ENCODE results near the gene COMMD3.

The COMMD3 gene

GRCh38 chr10:22366771-22367170 is 50.6 kb downstream of the COMMD3 start:
- no peak for DNase-seq (ENCODE audit: low read depth, low spot score)

DNA sequence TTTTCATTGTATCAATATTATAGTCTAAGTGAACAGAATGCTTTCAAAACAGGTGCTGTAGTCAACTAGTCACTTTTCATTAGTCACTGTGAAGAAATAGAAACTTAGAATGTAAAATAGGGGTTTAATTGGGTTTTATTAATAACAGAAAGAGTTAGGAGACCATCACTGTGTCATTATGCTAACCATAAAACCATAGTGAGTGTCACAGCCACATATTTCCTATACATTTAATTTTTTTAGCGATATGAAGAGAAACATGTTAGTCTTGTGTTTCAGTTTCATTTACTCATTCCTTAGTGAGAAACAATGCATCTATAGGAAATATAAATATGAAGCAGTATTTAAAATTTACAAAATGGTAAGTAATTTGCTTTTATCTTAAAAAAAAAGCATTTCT is 51.3 kb downstream of the COMMD3 start:
- no peak for DNase-seq (ENCODE audit: low read depth, low spot score)

DNA sequence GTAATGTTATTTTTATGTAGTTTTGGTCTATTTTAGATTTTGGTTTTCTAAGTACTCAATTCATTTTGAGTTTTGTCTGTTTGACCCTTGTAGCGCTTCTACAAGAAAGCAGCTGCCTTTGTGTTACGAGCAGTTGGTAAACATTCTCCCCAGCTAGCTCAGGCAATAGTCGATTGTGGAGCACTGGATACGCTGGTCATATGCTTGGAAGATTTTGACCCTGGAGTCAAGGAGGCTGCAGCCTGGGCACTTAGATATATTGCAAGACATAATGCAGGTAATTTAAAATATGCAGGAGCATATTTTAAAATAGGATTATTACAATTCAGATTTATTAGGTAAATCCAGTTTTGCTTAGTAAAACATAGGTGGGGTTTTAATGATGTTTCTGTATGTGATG is 52.2 kb downstream of the COMMD3 start:
- no peak for DNase-seq (ENCODE audit: low read depth, low spot score)

- no peak for DNase-seq (ENCODE audit: low read depth, low spot score)
Measured at GRCh38 chr10:22368981-22369380, 52.8 kb downstream of the COMMD3 start.

GRCh38 chr10:22369434-22370072 is 53.4 kb downstream of the COMMD3 start:
- no peak for DNase-seq (ENCODE audit: low read depth, low spot score)

Data from ELF-1 (cell line).